ENCODE measurements around the gene CCDC159.

CCDC159 gene

DNA sequence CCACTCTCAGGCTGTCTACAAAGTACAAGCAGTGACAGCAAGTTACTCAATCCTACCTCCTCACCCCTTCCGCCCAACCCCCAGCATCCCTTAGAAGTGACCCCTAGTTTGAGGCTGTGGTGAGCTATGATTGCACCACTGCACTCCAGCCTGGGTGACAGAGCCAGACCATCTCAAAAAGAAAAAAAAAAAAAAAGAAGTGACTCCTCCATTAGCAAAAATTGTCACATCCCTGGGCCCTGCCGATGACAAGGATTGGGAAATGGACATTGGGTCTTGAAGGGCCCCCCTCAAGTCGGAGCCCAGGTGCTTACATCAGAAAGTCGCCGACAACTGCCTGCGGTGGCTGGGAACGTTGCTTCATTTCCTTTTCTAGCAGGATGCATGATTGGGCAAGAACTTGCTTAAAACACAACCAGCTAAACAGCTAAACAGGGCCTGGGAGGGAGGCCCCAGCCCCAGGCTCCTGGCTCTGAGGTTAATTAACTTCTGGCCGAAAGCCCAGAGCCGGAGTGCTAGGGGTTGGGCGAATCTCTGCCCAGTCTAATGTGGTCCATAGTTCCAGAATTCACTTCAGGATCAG is 22.1 kb upstream of the CCDC159 start:
- H3K4me1 ChIP-seq (ENCODE audit: insufficient read depth, poor library complexity, severe bottlenecking) = peaks cover 20% of the 10 kb centered on the region
- no peak overlapping the region for H3K4me3 ChIP-seq (ENCODE audit: severe bottlenecking)
- H3K27ac ChIP-seq (ENCODE audit: poor library complexity, severe bottlenecking) = peak overlapping the region; percentile 77
- H3K27me3 ChIP-seq (ENCODE audit: insufficient read depth, poor library complexity, severe bottlenecking) = no peaks in the 10 kb centered on the region
- H3K36me3 ChIP-seq (ENCODE audit: low read depth) = peaks cover 24% of the 10 kb centered on the region
- no peaks in the 10 kb centered on the region for H3K9me3 ChIP-seq (ENCODE audit: severe bottlenecking)
- DNase-seq (ENCODE audit: low spot score) (peak; percentile 87), ATAC-seq (ENCODE audit: low read depth) (peak; percentile 98)
- TF ChIP-seq, protein P1, sequence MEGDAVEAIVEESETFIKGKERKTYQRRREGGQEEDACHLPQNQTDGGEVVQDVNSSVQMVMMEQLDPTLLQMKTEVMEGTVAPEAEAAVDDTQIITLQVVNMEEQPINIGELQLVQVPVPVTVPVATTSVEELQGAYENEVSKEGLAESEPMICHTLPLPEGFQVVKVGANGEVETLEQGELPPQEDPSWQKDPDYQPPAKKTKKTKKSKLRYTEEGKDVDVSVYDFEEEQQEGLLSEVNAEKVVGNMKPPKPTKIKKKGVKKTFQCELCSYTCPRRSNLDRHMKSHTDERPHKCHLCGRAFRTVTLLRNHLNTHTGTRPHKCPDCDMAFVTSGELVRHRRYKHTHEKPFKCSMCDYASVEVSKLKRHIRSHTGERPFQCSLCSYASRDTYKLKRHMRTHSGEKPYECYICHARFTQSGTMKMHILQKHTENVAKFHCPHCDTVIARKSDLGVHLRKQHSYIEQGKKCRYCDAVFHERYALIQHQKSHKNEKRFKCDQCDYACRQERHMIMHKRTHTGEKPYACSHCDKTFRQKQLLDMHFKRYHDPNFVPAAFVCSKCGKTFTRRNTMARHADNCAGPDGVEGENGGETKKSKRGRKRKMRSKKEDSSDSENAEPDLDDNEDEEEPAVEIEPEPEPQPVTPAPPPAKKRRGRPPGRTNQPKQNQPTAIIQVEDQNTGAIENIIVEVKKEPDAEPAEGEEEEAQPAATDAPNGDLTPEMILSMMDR (IDR thresholded peaks at IDR 0.05; ENCODE audit: poor library complexity, severe bottlenecking) = no peak

DNA sequence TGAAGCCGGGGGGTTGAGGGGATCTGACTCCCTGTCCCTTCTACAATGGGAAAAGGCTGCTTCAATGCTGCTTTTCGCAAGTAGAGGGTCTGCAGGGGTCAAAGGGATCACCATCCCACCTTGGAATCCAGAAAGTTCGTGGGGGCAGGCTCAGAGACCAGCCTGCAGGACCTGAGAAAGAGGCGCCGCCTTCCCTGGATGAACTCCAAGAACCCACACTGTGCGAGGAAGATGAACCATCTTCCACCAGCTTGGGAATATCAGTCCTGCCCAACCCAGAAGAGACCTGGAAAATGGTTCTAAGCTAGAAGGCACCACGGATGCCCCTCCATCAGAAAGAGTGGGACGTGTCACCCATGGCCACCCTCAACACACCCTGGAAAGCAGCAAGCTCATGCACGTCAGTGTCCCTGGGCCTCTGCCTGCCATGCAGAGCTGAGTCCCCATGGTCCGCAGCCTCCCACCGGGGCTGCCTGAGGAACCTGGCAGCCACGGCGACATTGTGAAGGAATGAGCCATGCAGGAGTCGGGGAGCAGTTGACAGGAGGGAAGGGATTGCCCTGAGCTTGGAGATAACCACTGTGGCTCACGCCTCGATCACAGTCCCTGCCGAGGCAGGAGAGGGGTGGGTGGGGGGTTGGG is 21.4 kb upstream of the CCDC159 start:
- H3K4me3 ChIP-seq (ENCODE audit: severe bottlenecking) = no peak overlapping the region
- H3K36me3 ChIP-seq (ENCODE audit: low read depth) = peaks cover 31% of the 10 kb centered on the region
- no peaks in the 10 kb centered on the region for H3K9me3 ChIP-seq (ENCODE audit: severe bottlenecking)
- peaks cover 15% of the 10 kb centered on the region for H3K4me1 ChIP-seq (ENCODE audit: insufficient read depth, poor library complexity, severe bottlenecking)
- TF ChIP-seq, protein P1 (IDR thresholded peaks at IDR 0.05; ENCODE audit: poor library complexity, severe bottlenecking) = no peak
- peak overlapping the region; percentile 77 for H3K27ac ChIP-seq (ENCODE audit: poor library complexity, severe bottlenecking)
- ATAC-seq (ENCODE audit: low read depth) (peak; percentile 8; the same call in 1 of the 3 replicates), DNase-seq (ENCODE audit: low spot score) (no peak)
- no peaks in the 10 kb centered on the region for H3K27me3 ChIP-seq (ENCODE audit: insufficient read depth, poor library complexity, severe bottlenecking)

DNA sequence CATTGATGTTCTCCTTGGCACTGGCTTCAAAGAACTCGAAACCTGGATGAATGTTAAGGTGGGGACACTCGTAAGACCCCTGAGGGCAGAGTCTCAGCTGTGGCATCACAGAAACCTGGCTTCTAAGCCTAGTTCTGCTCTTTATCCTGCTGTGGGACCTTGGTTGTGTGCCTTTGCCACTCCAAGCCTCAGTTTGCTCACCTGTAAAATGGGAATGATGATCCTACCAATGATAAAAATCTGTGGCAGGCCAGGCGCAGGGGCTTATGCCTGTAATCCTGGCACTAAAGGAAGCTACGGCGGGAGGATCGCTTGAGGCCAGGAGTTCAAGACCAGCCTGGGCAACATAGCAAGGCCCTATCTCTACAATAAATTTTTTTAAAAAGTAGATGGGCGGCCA is 20.8 kb upstream of the CCDC159 start:
- Histone ChIP-seq H3K9me3 (ENCODE audit: severe bottlenecking) (no peaks in the 10 kb centered on the region), H3K27ac (ENCODE audit: poor library complexity, severe bottlenecking) (no peak overlapping the region)
- no peak for ATAC-seq (ENCODE audit: low read depth)

DNA sequence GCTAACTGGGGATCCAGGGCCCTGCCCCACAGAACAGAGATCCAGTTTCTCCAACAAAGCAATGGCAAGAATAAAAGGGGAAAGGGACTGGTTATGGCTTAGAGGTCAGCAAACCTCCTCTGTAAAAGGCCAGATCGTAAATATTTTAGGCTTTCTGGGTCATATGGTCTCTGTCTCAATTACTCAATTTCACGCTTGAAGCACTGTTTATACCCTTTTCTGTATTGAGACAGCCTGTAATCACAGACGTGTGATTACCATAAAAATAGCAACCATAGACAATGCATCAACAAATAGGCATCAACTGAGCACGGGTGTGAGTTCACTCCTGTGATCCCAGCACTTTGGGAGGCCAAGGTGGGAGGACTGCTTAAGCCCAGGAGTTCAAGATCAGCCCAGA is 16.2 kb upstream of the CCDC159 start:
- Histone ChIP-seq H3K27me3 (ENCODE audit: insufficient read depth, poor library complexity, severe bottlenecking) (no peaks in the 10 kb centered on the region), H3K4me1 (ENCODE audit: insufficient read depth, poor library complexity, severe bottlenecking) (no peaks in the 10 kb centered on the region), H3K36me3 (ENCODE audit: low read depth) (peaks cover 76% of the 10 kb centered on the region), H3K4me3 (ENCODE audit: severe bottlenecking) (no peak overlapping the region), H3K27ac (ENCODE audit: poor library complexity, severe bottlenecking) (no peak overlapping the region), H3K9me3 (ENCODE audit: severe bottlenecking) (no peaks in the 10 kb centered on the region)
- no peak for ATAC-seq (ENCODE audit: low read depth)
- DNase-seq (ENCODE audit: low spot score) = no peak
- TF ChIP-seq, protein P1 (IDR thresholded peaks at IDR 0.05; ENCODE audit: poor library complexity, severe bottlenecking) = no peak

More for the DNA sequence above, 20.8 kb upstream of the CCDC159 start:
- H3K4me3 ChIP-seq (ENCODE audit: severe bottlenecking) = no peak overlapping the region
- H3K4me1 ChIP-seq (ENCODE audit: insufficient read depth, poor library complexity, severe bottlenecking) = peaks cover 15% of the 10 kb centered on the region
- peaks cover 38% of the 10 kb centered on the region for H3K36me3 ChIP-seq (ENCODE audit: low read depth)
- DNase-seq (ENCODE audit: low spot score) = no peak
- no peaks in the 10 kb centered on the region for H3K27me3 ChIP-seq (ENCODE audit: insufficient read depth, poor library complexity, severe bottlenecking)
- TF ChIP-seq, protein P1 (IDR thresholded peaks at IDR 0.05; ENCODE audit: poor library complexity, severe bottlenecking) = no peak

DNA sequence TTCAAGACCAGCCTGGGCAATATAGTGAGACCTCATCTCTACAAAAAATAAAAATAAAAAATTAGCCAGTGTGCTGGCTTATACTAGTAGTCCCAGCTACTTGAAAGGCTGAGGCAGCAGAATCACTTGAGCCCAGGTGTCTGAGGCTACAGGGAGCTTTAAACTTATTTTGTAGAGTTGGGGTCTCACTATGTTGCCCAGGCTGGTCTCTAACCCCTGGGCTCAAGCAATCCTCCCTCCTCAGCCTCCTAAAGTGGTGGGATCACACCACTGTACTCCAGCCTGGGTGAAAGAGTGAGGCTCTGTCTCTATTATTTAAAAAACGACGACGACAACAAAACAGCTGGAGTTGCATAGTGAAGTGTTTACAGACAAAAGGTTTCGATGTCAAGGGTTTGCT is 14.8 kb upstream of the CCDC159 start:
- no peaks in the 10 kb centered on the region for H3K27me3 ChIP-seq (ENCODE audit: insufficient read depth, poor library complexity, severe bottlenecking)
- ATAC-seq (ENCODE audit: low read depth) (no peak), DNase-seq (ENCODE audit: low spot score) (no peak)

More for the DNA sequence above, 14.8 kb upstream of the CCDC159 start:
- Histone ChIP-seq H3K4me3 (ENCODE audit: severe bottlenecking) (no peak overlapping the region), H3K4me1 (ENCODE audit: insufficient read depth, poor library complexity, severe bottlenecking) (no peaks in the 10 kb centered on the region), H3K9me3 (ENCODE audit: severe bottlenecking) (no peaks in the 10 kb centered on the region), H3K27ac (ENCODE audit: poor library complexity, severe bottlenecking) (no peak overlapping the region), H3K36me3 (ENCODE audit: low read depth) (peaks cover 83% of the 10 kb centered on the region)
- TF ChIP-seq, protein P1 (IDR thresholded peaks at IDR 0.05; ENCODE audit: poor library complexity, severe bottlenecking) = no peak

Measured in RWPE2 (cell line).